ENCODE results near the gene KLHL11.

KLHL11 gene

GRCh38 chr17:41895617-41896016, 30.4 kb upstream of the KLHL11 start:
- DNase-seq (ENCODE audit: extremely low spot score), result no peak
- POLR2A ChIA-PET, result interaction anchor here (0.9 to 3.5 kb wide), 4 partner anchors 13 to 230 kb away, joined by 3 to 16 read pairs (median 3); partner anchors contain the start of genes ACLY and ODAD4
- CTCF ChIA-PET, result interaction anchor here (0.7 kb wide), 1 partner anchor 206 kb away, joined by 3 read pairs; no protein-coding TSS in a partner anchor
- TF ChIP-seq FOXK2 (IDR thresholded peaks at IDR 0.05) (no peak), HDGF (IDR thresholded peaks at IDR 0.05; ENCODE audit: borderline replicate concordance) (no peak), FOXA1 (IDR thresholded peaks at IDR 0.05) (no peak), NFRKB (IDR thresholded peaks at IDR 0.05) (no peak)

GRCh38 chr17:41894791-41895331, 29.6 kb upstream of the KLHL11 start:
- ChIA-PET POLR2A (interaction anchor here (1.1 to 3.5 kb wide), 4 partner anchors 14 to 229 kb away, joined by 3 to 16 read pairs (median 4); partner anchors contain the start of genes ACLY and FKBP10), CTCF (interaction anchor here (0.6 kb wide), 2 partner anchors 52 to 159 kb away, joined by 3 to 4 read pairs; no protein-coding TSS in a partner anchor)
- TF ChIP-seq TARDBP (IDR thresholded peaks at IDR 0.05), result no peak
- no peak for TF ChIP-seq PKNOX1 (IDR thresholded peaks at IDR 0.05)
- no peak for TF ChIP-seq FOXM1 (IDR thresholded peaks at IDR 0.05; ENCODE audit: borderline replicate concordance)
- TF ChIP-seq HDGF (IDR thresholded peaks at IDR 0.05; ENCODE audit: borderline replicate concordance), result no peak
- no peak for TF ChIP-seq BHLHE40 (IDR thresholded peaks at IDR 0.05; ENCODE audit: borderline replicate concordance)
- TF ChIP-seq ELF4 (IDR thresholded peaks at IDR 0.05), result no peak
- no peak for TF ChIP-seq FOXA1 (IDR thresholded peaks at IDR 0.05)
- no peak for TF ChIP-seq SP1 (IDR thresholded peaks at IDR 0.05)
- TF ChIP-seq CTBP1 (IDR thresholded peaks at IDR 0.05; ENCODE audit: borderline replicate concordance), result no peak
- no peak for TF ChIP-seq ZNF384 (IDR thresholded peaks at IDR 0.05)
- TF ChIP-seq L3MBTL2 (conservative IDR thresholded peaks at IDR 0.05), result no peak
- TF ChIP-seq NFRKB (IDR thresholded peaks at IDR 0.05), result no peak
- no peak for TF ChIP-seq FOXK2 (IDR thresholded peaks at IDR 0.05)
- no peak for DNase-seq (ENCODE audit: extremely low spot score)

- ChIA-PET POLR2A (interaction anchor here (0.8 to 3.5 kb wide), 5 partner anchors 25 to 205 kb away, joined by 3 to 16 read pairs (median 5); partner anchors contain the start of genes ACLY and ODAD4), CTCF (interaction anchor here (1.3 kb wide), 1 partner anchor 230 kb away, joined by 4 read pairs; no protein-coding TSS in a partner anchor)
- DNase-seq (ENCODE audit: extremely low spot score), result no peak
- no peak for TF ChIP-seq SUZ12 (IDR thresholded peaks at IDR 0.05)
- TF ChIP-seq NFRKB (IDR thresholded peaks at IDR 0.05), result no peak
- TF ChIP-seq FOXA1 (IDR thresholded peaks at IDR 0.05), result no peak
Measured at GRCh38 chr17:41893384-41893783, 28.2 kb upstream of the KLHL11 start.

- ChIA-PET CTCF (no interaction called here), POLR2A (no interaction called here)
- no peak for DNase-seq (ENCODE audit: extremely low spot score)
- TF ChIP-seq SUZ12 (IDR thresholded peaks at IDR 0.05), result no peak
- TF ChIP-seq CTBP1 (IDR thresholded peaks at IDR 0.05; ENCODE audit: borderline replicate concordance), result no peak
- TF ChIP-seq ZNF384 (IDR thresholded peaks at IDR 0.05), result no peak
- TF ChIP-seq PKNOX1 (IDR thresholded peaks at IDR 0.05), result no peak
- no peak for TF ChIP-seq FOXK2 (IDR thresholded peaks at IDR 0.05)
- no peak for TF ChIP-seq SP1 (IDR thresholded peaks at IDR 0.05)
- TF ChIP-seq BHLHE40 (IDR thresholded peaks at IDR 0.05; ENCODE audit: borderline replicate concordance), result no peak
- TF ChIP-seq FOXM1 (IDR thresholded peaks at IDR 0.05; ENCODE audit: borderline replicate concordance), result no peak
- TF ChIP-seq FOXA1 (IDR thresholded peaks at IDR 0.05), result no peak
- TF ChIP-seq HDGF (IDR thresholded peaks at IDR 0.05; ENCODE audit: borderline replicate concordance), result no peak
- TF ChIP-seq NFRKB (IDR thresholded peaks at IDR 0.05), result no peak
- no peak for TF ChIP-seq TARDBP (IDR thresholded peaks at IDR 0.05)
- no peak for TF ChIP-seq LEF1 (IDR thresholded peaks at IDR 0.05; ENCODE audit: borderline replicate concordance)
- no peak for TF ChIP-seq ELF4 (IDR thresholded peaks at IDR 0.05)
Measured at GRCh38 chr17:41892021-41892376, 26.8 kb upstream of the KLHL11 start.

GRCh38 chr17:41891135-41892020, 26.2 kb upstream of the KLHL11 start:
- no peak for DNase-seq (ENCODE audit: extremely low spot score)
- ChIA-PET POLR2A (interaction anchor here (0.6 kb wide), 1 partner anchor 27 kb away, joined by 3 read pairs; no protein-coding TSS in a partner anchor), CTCF (no interaction called here)
- TF ChIP-seq ZNF384 (IDR thresholded peaks at IDR 0.05) (no peak), NFRKB (IDR thresholded peaks at IDR 0.05) (no peak), FOXM1 (IDR thresholded peaks at IDR 0.05; ENCODE audit: borderline replicate concordance) (no peak), TARDBP (IDR thresholded peaks at IDR 0.05) (no peak), ELF4 (IDR thresholded peaks at IDR 0.05) (no peak), SP1 (IDR thresholded peaks at IDR 0.05) (no peak), CTBP1 (IDR thresholded peaks at IDR 0.05; ENCODE audit: borderline replicate concordance) (no peak), PKNOX1 (IDR thresholded peaks at IDR 0.05) (no peak), BHLHE40 (IDR thresholded peaks at IDR 0.05; ENCODE audit: borderline replicate concordance) (no peak), SUZ12 (IDR thresholded peaks at IDR 0.05) (no peak), FOXA1 (IDR thresholded peaks at IDR 0.05) (no peak), LEF1 (IDR thresholded peaks at IDR 0.05; ENCODE audit: borderline replicate concordance) (no peak), L3MBTL2 (conservative IDR thresholded peaks at IDR 0.05) (no peak), ARNT (IDR thresholded peaks at IDR 0.05) (no peak), FOXK2 (IDR thresholded peaks at IDR 0.05) (no peak), HDGF (IDR thresholded peaks at IDR 0.05; ENCODE audit: borderline replicate concordance) (no peak)

Data from HEK293T (cell line).